Measurements from ENCODE around the gene NOXO1. TPM values are rescaled to one million over a fixed set of nuclear protein-coding genes. Genes with fewer than 3 reads are reported as not detected.

Gene NOXO1, protein sequence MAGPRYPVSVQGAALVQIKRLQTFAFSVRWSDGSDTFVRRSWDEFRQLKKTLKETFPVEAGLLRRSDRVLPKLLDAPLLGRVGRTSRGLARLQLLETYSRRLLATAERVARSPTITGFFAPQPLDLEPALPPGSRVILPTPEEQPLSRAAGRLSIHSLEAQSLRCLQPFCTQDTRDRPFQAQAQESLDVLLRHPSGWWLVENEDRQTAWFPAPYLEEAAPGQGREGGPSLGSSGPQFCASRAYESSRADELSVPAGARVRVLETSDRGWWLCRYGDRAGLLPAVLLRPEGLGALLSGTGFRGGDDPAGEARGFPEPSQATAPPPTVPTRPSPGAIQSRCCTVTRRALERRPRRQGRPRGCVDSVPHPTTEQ
- polyA plus RNA-seq (ENCODE audit: low read depth in 6 of 6): not detected

DNA sequence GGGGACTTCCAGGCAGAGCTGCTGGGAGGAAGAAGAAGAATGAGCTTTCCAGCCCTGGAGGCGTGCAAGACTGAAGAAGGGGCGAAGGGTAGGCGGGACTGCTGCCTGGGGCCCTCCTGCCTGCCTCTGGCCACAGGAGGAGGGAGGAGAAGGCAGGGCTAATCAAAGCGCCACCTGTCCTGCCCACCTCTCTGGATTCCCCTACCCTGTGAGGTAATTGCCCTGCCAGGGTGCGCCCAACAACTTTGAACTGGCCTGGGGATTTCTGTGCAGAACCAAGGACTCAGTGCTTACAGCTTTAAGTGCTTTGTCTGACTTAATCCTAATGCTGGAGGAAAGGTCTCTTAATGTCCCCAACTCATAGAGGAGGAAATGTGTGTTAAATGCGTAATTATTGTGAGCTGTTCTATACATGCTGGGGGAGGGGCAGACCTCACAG lies at the start of gene NOXO1:
Gene NOXO1, minus strand, starts transcription at position 72 of the 439 bp plus-strand sequence. CDS start 290 bp downstream, outside the sequence.
- DNase-seq: no peak
- H3K4me3 Mint-ChIP-seq: peak within 1 kb of the TSS in 6 of 8 donors; percentile 4 to 88 (median 80)
- peaks cover 12 to 44% (median 23%) of the 10 kb centered on the region in 3 donors for H3K27me3 Mint-ChIP-seq
- peak in 1 of 2 donors; percentile 16 for ATAC-seq (ENCODE audit: low read depth in 2 of 2)
- peak within 1 kb of the TSS in 3 of 6 donors; percentile 24 to 72 (median 70) for H3K27ac Mint-ChIP-seq
- H3K4me1 Mint-ChIP-seq: peaks cover 7 to 20% (median 17%) of the 10 kb centered on the region in 3 donors
- peaks cover 0 to 3% of the 10 kb centered on the region in 2 donors for H3K36me3 Mint-ChIP-seq
- H3K9me3 Mint-ChIP-seq: peaks cover 0 to 2% (median 0%) of the 10 kb centered on the region in 7 donors

DNA sequence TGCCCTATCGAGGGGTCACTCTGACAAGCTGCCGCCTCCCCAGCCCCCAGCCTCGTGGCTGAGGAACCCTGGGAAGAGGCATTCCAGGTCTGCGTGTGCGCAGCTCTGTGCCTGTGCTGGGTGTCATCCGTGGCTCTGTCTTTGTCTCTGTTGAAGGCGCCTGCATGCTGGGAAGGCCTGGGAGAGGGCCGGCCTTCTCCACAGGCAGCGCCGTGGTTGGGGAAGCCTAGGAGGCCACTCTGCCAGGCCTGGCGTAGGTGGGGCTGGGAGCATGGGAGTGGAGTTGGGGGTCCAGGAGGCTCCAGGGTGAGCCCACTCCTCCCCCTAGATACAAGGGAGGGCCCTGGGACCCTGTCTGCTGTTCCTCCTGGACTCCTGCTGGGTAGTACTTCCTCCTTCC lies 48.8 kb upstream of the NOXO1 start:
- ATAC-seq (ENCODE audit: low read depth in 2 of 2) (no peak), DNase-seq (no peak)
- peak overlapping the region in 1 of 8 donors; percentile 54 for H3K4me3 Mint-ChIP-seq
- peaks cover 6 to 59% (median 19%) of the 10 kb centered on the region in 3 donors for H3K27me3 Mint-ChIP-seq
- peaks cover 6 to 12% (median 8%) of the 10 kb centered on the region in 3 donors for H3K4me1 Mint-ChIP-seq
- H3K9me3 Mint-ChIP-seq: no peaks in the 10 kb centered on the region
- peak overlapping the region in 1 of 6 donors; percentile 53 for H3K27ac Mint-ChIP-seq
- H3K36me3 Mint-ChIP-seq: no peaks in the 10 kb centered on the region

DNA sequence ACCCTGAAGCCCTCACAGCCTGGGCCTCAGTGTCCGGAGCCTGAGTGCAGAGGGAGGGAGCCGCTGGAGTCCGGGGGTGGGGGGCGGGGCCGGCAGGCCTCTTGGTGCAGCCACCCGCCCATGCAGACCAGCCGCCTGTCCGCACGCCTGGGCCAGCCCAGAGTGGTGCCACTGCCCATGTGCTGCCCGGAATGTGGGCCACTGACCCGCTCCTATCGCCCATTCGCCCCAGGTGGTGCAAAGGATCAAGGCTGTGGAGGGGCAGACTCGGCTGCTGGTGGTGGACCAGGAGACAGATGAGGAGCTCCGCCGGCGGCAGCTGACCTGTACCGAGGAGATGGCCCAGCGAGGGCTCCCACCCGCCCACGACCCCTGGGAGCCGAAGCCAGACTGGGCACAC lies 48.1 kb upstream of the NOXO1 start:
- H3K4me3 Mint-ChIP-seq: no peak overlapping the region
- peaks cover 7 to 15% (median 8%) of the 10 kb centered on the region in 3 donors for H3K4me1 Mint-ChIP-seq

DNA sequence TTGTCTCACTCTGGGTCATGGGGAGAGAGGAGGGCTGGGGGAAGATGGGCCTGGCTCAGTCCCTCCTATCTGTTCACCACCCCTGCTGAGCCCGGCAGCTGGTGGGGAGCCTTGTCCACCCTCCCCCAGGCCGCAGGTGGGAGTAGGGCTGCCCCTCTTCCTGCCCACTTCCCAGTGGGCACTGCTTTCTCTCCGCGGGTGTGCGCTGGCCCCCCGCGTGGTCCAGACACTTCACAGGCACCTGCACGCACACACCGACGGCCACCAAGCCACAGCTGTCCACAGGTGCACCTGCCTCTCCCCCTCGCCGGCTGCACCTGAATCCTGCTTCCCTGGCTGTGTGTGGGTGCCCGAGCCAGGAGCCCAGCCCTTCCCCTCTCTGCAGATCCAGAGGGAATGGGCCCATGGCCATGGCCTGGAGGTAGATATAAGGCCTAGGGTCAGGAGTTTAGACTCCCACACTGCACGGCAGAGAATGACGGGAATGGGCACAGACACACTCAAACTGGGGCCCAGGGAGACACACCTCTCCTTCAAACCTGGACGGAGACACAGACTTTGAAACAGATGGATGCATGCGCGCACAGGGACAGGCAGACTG lies 47.5 kb upstream of the NOXO1 start:
- Mint-ChIP-seq H3K9me3 (no peaks in the 10 kb centered on the region), H3K36me3 (no peaks in the 10 kb centered on the region), H3K27me3 (peaks cover 9 to 61% (median 29%) of the 10 kb centered on the region in 3 donors), H3K4me1 (peaks cover 10 to 19% (median 11%) of the 10 kb centered on the region in 3 donors), H3K27ac (peak overlapping the region in 1 of 6 donors; percentile 47), H3K4me3 (peak overlapping the region in 3 of 8 donors; percentile 6 to 82 (median 13))
- DNase-seq (no peak), ATAC-seq (ENCODE audit: low read depth in 2 of 2) (no peak)

More for the DNA sequence above, 48.1 kb upstream of the NOXO1 start:
- Mint-ChIP-seq H3K9me3 (no peaks in the 10 kb centered on the region), H3K27ac (no peak overlapping the region), H3K36me3 (no peaks in the 10 kb centered on the region), H3K27me3 (peaks cover 7 to 60% (median 23%) of the 10 kb centered on the region in 3 donors)
- ATAC-seq (ENCODE audit: low read depth in 2 of 2) (no peak), DNase-seq (no peak)

DNA sequence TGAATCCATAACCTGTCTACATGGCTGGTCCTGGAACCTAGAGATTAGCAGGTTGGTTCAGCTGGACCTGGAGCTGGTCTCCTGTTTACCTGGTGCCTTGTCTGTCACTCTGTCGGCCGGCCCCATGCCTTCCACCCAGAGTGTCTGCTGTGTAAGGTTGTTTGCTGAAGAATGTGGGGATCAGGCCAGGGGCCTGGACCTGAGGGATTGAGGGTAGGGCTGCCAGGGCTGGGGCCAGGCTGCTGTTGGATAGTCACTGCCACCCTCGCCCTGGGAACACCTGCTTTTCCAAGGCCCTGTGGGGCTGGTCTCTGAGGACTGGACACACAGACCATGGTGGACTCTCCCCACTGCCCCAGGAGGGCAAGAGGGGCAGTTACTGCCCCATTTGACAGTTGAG lies 46.9 kb upstream of the NOXO1 start:
- Mint-ChIP-seq H3K27ac (peak overlapping the region in 2 of 6 donors; percentile 24 to 47), H3K9me3 (no peaks in the 10 kb centered on the region), H3K4me3 (peak overlapping the region in 7 of 8 donors; percentile 24 to 88 (median 82)), H3K27me3 (peaks cover 13 to 59% (median 29%) of the 10 kb centered on the region in 3 donors), H3K36me3 (no peaks in the 10 kb centered on the region), H3K4me1 (peaks cover 11 to 21% (median 14%) of the 10 kb centered on the region in 3 donors)
- DNase-seq: no peak
- ATAC-seq (ENCODE audit: low read depth in 2 of 2): no peak

DNA sequence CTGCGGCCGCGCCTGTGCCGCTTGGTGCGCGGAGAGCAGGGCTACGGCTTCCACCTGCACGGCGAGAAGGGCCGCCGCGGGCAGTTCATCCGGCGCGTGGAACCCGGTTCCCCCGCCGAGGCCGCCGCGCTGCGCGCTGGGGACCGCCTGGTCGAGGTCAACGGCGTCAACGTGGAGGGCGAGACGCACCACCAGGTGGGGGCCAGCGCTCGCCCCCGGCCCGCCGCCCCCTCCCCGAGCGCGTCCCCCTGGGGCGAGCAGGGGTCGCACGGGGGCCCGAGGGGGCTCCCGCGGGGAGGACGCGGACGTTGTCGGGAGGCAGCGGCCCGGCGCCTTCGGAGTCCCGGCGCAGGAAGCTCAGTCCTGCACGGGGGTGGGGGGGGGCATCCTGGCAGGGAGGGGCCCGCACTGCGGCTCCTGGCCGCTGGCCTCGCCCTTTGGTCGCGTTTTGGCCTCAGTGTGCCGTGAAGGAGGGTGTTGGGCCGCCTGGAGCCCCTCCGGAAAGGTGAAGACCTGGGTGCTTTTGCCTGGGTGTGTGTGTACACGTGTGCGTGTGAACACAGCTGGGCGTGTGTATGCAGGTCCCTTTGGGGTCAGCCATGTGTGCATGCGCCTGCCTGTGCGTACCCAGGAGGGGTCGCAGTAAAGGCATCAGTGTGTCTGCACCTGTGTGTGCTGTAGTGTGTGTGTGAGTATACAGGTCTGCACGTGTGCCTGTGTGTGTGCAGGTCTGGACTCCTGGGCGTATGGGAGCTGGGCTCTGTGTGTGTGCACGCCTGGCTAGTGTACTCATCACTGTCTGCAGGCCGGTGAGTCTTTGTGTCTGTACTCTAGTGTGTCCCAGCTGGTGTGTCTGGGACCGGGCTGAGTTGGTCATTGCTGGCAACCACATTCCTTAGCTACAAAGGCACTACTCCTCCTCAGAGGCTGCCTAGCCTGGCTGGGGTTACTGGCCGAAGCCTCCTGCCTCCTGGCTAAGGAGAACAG lies 46.0 kb upstream of the NOXO1 start:
- Mint-ChIP-seq H3K36me3 (no peaks in the 10 kb centered on the region), H3K27me3 (peaks cover 17 to 61% (median 36%) of the 10 kb centered on the region in 3 donors), H3K4me1 (peaks cover 20 to 29% (median 22%) of the 10 kb centered on the region in 3 donors), H3K9me3 (peaks cover 0 to 1% (median 0%) of the 10 kb centered on the region in 7 donors), H3K4me3 (peak overlapping the region; percentile 68 to 88 (median 82)), H3K27ac (peak overlapping the region in 2 of 6 donors; percentile 37 to 44)
- DNase-seq (no peak), ATAC-seq (ENCODE audit: low read depth in 2 of 2) (peak; percentile 40 to 45)

DNA sequence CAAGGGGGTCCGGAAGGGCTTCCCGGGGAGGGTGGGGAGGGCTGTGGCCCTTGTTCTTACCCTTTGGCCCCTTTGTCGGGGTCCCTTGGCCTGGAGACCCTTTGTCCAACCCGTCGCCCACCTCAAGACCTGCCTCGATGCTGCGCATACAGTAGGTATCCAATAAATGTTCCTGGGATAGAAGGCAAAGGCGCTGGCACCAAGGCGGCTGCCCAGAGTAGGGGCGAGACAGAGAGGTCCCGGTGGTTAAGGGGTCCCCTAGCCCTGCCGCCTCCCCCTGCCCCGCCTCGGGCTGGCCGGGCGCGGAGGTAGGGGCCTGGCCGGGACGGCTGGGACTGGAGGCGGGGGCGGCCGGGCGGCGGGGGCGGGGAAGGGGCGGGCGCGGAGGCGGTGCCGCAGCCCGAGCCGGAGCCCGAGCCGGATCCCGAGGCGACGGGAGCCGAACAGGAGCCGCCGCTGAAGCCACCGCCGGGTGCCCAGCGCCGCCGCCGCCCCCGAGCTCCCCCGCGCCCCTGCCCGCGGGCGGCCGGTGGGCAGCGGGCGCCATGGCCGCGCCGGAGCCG lies 45.3 kb upstream of the NOXO1 start, which contains the start of gene NHERF2:
Gene NHERF2, plus strand, starts transcription at position 442 of the 563 bp plus-strand sequence. Its CDS starts 104 bp downstream, at position 546.
- no peak for DNase-seq
- Mint-ChIP-seq H3K4me3 (peak within 1 kb of the TSS; percentile 68 to 88 (median 82)), H3K4me1 (peaks cover 22 to 29% (median 22%) of the 10 kb centered on the region in 3 donors), H3K9me3 (peaks cover 0 to 1% (median 0%) of the 10 kb centered on the region in 7 donors), H3K27ac (peak within 1 kb of the TSS in 2 of 6 donors; percentile 37 to 44), H3K36me3 (no peaks in the 10 kb centered on the region), H3K27me3 (peaks cover 17 to 62% (median 41%) of the 10 kb centered on the region in 3 donors)
- ATAC-seq (ENCODE audit: low read depth in 2 of 2): peak in 1 of 2 donors; percentile 9

DNA sequence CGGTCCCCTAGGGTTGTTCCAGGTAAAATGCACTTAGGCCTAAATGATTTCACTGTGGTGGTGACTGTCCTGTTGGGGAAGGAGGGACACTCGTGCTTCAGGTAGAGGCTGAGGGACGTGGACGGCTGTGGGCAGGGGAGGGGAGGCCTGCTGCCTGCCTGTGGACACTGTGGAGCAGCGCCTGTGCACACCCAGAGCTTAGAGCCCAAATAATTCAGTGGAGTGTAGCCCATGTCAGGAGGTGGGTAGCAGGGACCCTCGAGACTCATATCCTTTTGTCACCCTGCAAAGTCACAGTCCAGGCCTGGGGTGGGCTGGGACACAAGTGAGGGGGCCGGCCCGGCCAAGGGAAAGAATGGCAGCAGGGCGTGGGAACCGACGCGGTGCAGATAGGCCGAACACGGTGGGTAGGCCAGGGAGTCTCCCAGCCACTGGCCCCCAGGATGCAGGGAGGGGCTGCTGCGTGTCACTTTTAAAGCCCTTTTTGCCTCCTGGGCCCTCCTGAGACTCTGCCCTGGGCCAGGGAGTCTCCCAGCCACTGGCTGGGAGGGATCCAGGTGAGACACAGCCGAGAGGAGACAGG lies 44.7 kb upstream of the NOXO1 start:
- Mint-ChIP-seq H3K36me3 (no peaks in the 10 kb centered on the region), H3K27ac (no peak overlapping the region), H3K4me3 (peak overlapping the region in 7 of 8 donors; percentile 59 to 82 (median 65))

DNA sequence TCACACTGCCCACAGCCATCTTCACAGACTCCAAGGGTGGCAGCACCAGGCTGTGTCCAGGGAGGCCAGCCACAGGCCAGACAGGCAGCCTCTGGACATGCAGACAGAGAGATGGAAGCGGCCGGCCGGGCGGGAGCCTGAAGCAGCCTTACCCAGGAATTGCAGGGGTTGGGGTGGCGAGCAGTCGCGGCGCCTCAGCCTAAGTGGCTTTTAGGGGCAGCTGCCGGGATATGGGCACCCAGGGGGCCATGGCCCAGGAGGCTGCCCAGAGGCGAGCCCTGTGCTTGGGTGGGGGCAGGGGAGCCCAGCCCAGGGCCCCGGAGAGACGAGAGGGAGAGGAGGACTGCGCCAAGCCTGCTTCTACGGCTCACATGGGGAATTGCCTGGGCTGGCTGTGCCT lies 44.0 kb upstream of the NOXO1 start:
- peaks cover 0 to 1% (median 0%) of the 10 kb centered on the region in 7 donors for H3K9me3 Mint-ChIP-seq
- H3K27me3 Mint-ChIP-seq: peaks cover 17 to 75% (median 45%) of the 10 kb centered on the region in 3 donors
- peak overlapping the region in 5 of 8 donors; percentile 19 to 68 (median 59) for H3K4me3 Mint-ChIP-seq
- no peak for DNase-seq
- no peak overlapping the region for H3K27ac Mint-ChIP-seq
- H3K4me1 Mint-ChIP-seq: peaks cover 22 to 34% (median 29%) of the 10 kb centered on the region in 3 donors
- no peaks in the 10 kb centered on the region for H3K36me3 Mint-ChIP-seq
- no peak for ATAC-seq (ENCODE audit: low read depth in 2 of 2)

More for the DNA sequence above, 44.7 kb upstream of the NOXO1 start:
- DNase-seq (no peak), ATAC-seq (ENCODE audit: low read depth in 2 of 2) (no peak)
- Mint-ChIP-seq H3K4me1 (peaks cover 22 to 29% (median 24%) of the 10 kb centered on the region in 3 donors), H3K9me3 (peaks cover 0 to 1% (median 0%) of the 10 kb centered on the region in 7 donors), H3K27me3 (peaks cover 17 to 68% (median 45%) of the 10 kb centered on the region in 3 donors)

DNA sequence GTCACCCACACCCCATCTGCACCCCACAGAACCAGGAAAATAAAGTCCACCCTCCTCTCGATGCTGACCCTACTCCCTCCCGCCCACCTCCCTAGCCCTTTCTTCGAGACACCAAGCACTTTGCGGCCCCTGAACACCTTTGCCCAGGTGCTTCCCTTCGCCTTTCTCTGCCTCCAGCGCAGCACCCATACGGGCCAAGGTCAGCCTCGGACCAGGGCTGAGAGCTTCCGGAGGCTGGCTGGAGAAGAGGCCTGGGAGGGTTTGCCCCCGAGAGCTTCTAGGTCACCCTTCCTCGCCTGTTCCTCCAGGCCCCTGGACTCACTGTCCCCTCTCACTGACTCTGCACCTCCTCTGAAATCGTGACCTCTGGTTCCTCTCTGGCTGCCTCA lies 42.8 kb upstream of the NOXO1 start:
- Mint-ChIP-seq H3K27me3 (peaks cover 17 to 71% (median 46%) of the 10 kb centered on the region in 3 donors), H3K27ac (peak overlapping the region in 1 of 6 donors; percentile 62), H3K4me1 (peaks cover 22 to 34% (median 29%) of the 10 kb centered on the region in 3 donors), H3K4me3 (peak overlapping the region in 5 of 8 donors; percentile 24 to 68 (median 56)), H3K36me3 (no peaks in the 10 kb centered on the region), H3K9me3 (peaks cover 0 to 1% (median 0%) of the 10 kb centered on the region in 7 donors)
- no peak for DNase-seq
- no peak for ATAC-seq (ENCODE audit: low read depth in 2 of 2)

DNA sequence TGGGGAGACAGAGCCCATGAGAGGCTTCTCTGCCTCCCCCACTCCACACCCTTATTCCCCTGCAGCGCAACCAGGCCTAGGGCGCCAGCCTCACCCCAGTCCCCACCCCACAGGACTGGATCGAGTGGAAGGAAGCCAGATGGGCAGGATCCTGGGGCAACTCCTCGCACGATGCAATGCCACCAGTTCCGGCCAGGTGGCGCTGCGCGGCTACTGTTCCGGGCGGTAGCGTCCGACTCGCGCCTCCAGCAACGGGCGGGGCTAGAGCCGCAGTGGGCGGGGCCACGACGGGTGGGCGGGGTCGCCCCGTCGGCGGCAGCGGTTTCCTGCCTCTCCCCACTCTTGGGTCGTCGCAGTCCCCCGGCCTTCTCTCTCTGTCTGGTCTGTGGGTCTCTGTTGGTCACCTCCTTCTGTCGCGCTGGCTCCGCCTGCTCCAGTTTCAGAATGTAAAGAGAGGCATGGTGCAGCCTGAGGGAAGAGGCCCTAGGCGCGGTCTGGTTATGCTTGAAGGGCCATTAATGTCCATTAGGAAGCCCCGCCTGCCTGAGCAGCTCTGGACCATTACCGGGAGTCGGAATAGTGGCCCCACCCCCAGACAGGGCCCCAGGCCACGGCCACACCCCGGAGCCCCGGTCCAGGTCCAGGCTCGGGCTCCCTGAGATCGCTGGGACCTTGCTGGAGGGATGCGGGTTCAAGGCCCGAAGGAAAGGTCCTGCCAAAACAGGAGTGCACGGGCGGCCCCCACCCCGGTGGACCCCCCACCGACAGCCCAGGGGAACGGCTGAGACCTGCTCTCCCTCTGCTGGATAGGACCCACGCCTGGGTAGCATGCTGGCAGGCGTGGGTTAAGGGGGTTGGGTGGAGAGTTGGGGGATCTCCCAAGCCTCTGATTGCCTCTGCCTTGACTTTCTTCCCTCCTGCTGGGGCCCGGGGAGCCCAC lies 42.1 kb upstream of the NOXO1 start:
- Mint-ChIP-seq H3K36me3 (no peaks in the 10 kb centered on the region), H3K27me3 (peaks cover 17 to 70% (median 46%) of the 10 kb centered on the region in 3 donors), H3K9me3 (peaks cover 0 to 1% (median 0%) of the 10 kb centered on the region in 7 donors), H3K4me3 (peak overlapping the region; percentile 34 to 89 (median 82)), H3K27ac (peak overlapping the region; percentile 63 to 91 (median 76)), H3K4me1 (peaks cover 22 to 34% (median 29%) of the 10 kb centered on the region in 3 donors)
- ATAC-seq (ENCODE audit: low read depth in 2 of 2) (peak; percentile 69 to 76), DNase-seq (peak; percentile 92)
